ENCODE measurements around the gene KRT83.

Gene KRT83

GRCh38 chr12:52320784-52321400 lies at the start of gene KRT83:
KRT83 (minus strand) TSS chr12:52321398; CDS start chr12:52321335, 63 bp downstream.
- DNase-seq (ENCODE audit: low read depth) = no peak

GRCh38 chr12:52369809-52370208 lies 48.6 kb upstream of the KRT83 start:
- no peak for DNase-seq (ENCODE audit: low read depth)

GRCh38 chr12:52369211-52369610 lies 48.0 kb upstream of the KRT83 start:
- no peak for DNase-seq (ENCODE audit: low read depth)

- no peak for DNase-seq (ENCODE audit: low read depth)
Observed at GRCh38 chr12:52368508-52368907, 47.3 kb upstream of the KRT83 start.

GRCh38 chr12:52367876-52368275 lies 46.7 kb upstream of the KRT83 start:
- no peak for DNase-seq (ENCODE audit: low read depth)

GRCh38 chr12:52366738-52367485 lies 45.7 kb upstream of the KRT83 start, which contains the start of gene KRT85:
KRT85 (minus strand) TSS chr12:52367481; CDS start chr12:52367405, 76 bp downstream.
- no peak for DNase-seq (ENCODE audit: low read depth)

- no peak for DNase-seq (ENCODE audit: low read depth)
Observed at GRCh38 chr12:52364901-52365489, 43.8 kb upstream of the KRT83 start.

GRCh38 chr12:52364061-52364460 lies 42.9 kb upstream of the KRT83 start:
- no peak for DNase-seq (ENCODE audit: low read depth)

- no peak for DNase-seq (ENCODE audit: low read depth)
Observed at GRCh38 chr12:52363111-52363679, 42.0 kb upstream of the KRT83 start.

GRCh38 chr12:52362118-52362726 lies 41.0 kb upstream of the KRT83 start:
- DNase-seq (ENCODE audit: low read depth) = no peak

GRCh38 chr12:52361553-52361952 lies 40.4 kb upstream of the KRT83 start:
- DNase-seq (ENCODE audit: low read depth) = no peak

- no peak for DNase-seq (ENCODE audit: low read depth)
Observed at GRCh38 chr12:52360663-52361271, 39.6 kb upstream of the KRT83 start.

- no peak for DNase-seq (ENCODE audit: low read depth)
Observed at GRCh38 chr12:52360106-52360662, 39.0 kb upstream of the KRT83 start.

GRCh38 chr12:52359621-52360061 lies 38.4 kb upstream of the KRT83 start:
- DNase-seq (ENCODE audit: low read depth) = no peak

GRCh38 chr12:52358575-52359350 lies 37.6 kb upstream of the KRT83 start:
- no peak for DNase-seq (ENCODE audit: low read depth)

- DNase-seq (ENCODE audit: low read depth) = no peak
Observed at GRCh38 chr12:52356762-52357580, 35.8 kb upstream of the KRT83 start.

- DNase-seq (ENCODE audit: low read depth) = no peak
Observed at GRCh38 chr12:52356031-52356761, 35.0 kb upstream of the KRT83 start.

GRCh38 chr12:52355176-52355575 lies 34.0 kb upstream of the KRT83 start:
- DNase-seq (ENCODE audit: low read depth) = no peak

- no peak for DNase-seq (ENCODE audit: low read depth)
Observed at GRCh38 chr12:52354200-52354599, 33.0 kb upstream of the KRT83 start.
